Right renal cortex interstitium (tissue), 3 donors: ENCODE measurements around the gene TNK2. TPM values are rescaled to one million over a fixed set of nuclear protein-coding genes. Genes with fewer than 3 reads are reported as not detected.
"Not testable (repeated sequence)": the region's sequence is repeated elsewhere in the genome, so short reads cannot be mapped to it uniquely, and the experiment has no call there.

Experiments
- DNase-seq, 3 donors: peaks; one replicate each; pipeline ENCODE4 v3.0.0-alpha.2; 2013; ENCODE audit warnings: low read depth in 3 of 3, low spot score in 2 of 3
- polyA plus RNA-seq, 3 donors: library from polyadenylated mRNA; unstranded; fragments of 120-200 nt; gene quantifications; one replicate each; pipeline ENCODE4 v1.2.1, GENCODE V29; 2013; ENCODE audit not compliant: insufficient read length in 3 of 3

TNK2 gene
- polyA plus RNA-seq, 3 donors, result 18.8 to 23.2 (median 19.7) TPM

GRCh38 chr3:195824425-195825190 is 83.7 kb downstream of the TNK2 start:
- not testable (repeated sequence) for DNase-seq

GRCh38 chr3:195823999-195824398 is 84.4 kb downstream of the TNK2 start:
- no peak for DNase-seq

GRCh38 chr3:195823280-195823679 is 85.1 kb downstream of the TNK2 start:
- DNase-seq, result no peak

- no peak for DNase-seq
Observed at GRCh38 chr3:195822131-195822696, 86.1 kb downstream of the TNK2 start.

GRCh38 chr3:195821403-195822130 is 86.8 kb downstream of the TNK2 start:
- DNase-seq, result no peak

- DNase-seq, result no peak
Observed at GRCh38 chr3:195820901-195821300, 87.5 kb downstream of the TNK2 start.

- no peak for DNase-seq
Observed at GRCh38 chr3:195820186-195820585, 88.2 kb downstream of the TNK2 start.

- DNase-seq, result no peak
Observed at GRCh38 chr3:195818301-195818700, 90.0 kb downstream of the TNK2 start.

- DNase-seq, result no peak
Observed at GRCh38 chr3:195817578-195818135, 90.7 kb downstream of the TNK2 start.

- not testable (repeated sequence) for DNase-seq
Observed at GRCh38 chr3:195816276-195816913, 92.0 kb downstream of the TNK2 start.

- DNase-seq, result no peak
Observed at GRCh38 chr3:195815169-195815771, 93.1 kb downstream of the TNK2 start.

GRCh38 chr3:195813916-195814640 is 94.3 kb downstream of the TNK2 start:
- no peak for DNase-seq

Other genes starting within 250 kb of the TNK2 start
- gene MUC20, start 187.6 kb downstream of the TNK2 start, polyA plus RNA-seq, result 10 to 100 TPM; 17.7 to 18.8 (median 18.1) TPM
- under 1 TPM; 0.83 to 0.97 (median 0.87) TPM for gene MUC4, start 96.6 kb downstream of the TNK2 start, polyA plus RNA-seq
- 10 to 100 TPM; 45.1 to 48.8 (median 48.7) TPM for gene TFRC, start 173.5 kb upstream of the TNK2 start, polyA plus RNA-seq